GM19467 (cell line): Measurements from ENCODE around the gene GPC1.
"Not testable (repeated sequence)": the region's sequence is repeated elsewhere in the genome, so short reads cannot be mapped to it uniquely, and the experiment has no call there.

ENCODE experiments used
- ATAC-seq: cut with Tn5 transposase; IDR thresholded peaks from one replicate; pipeline ENCODE4 v1.9.1; 2021; ENCODE audit warnings: mild to moderate bottlenecking, moderate library complexity; ENCODE audit not compliant: unreplicated experiment

Gene GPC1

DNA sequence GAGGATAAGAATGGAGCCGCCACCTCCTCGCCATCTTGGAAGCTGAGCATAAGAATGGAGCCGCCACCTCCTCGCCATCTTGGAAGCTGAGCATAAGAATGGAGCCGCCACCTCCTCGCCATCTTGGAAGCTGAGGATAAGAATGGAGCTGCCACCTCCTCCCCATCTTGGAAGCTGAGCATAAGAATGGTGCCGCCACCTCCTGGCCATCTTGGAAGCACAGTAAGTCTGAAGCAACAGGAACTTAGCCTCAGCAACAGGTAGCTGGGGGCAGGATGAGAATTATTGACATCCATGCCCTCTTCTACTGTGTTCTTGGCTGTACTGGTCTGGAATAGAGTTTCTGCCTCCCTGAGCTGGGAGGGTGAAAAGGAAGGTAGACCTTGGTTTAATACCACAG, 61.6 kb downstream of the GPC1 start:
- ATAC-seq: not testable (repeated sequence)

DNA sequence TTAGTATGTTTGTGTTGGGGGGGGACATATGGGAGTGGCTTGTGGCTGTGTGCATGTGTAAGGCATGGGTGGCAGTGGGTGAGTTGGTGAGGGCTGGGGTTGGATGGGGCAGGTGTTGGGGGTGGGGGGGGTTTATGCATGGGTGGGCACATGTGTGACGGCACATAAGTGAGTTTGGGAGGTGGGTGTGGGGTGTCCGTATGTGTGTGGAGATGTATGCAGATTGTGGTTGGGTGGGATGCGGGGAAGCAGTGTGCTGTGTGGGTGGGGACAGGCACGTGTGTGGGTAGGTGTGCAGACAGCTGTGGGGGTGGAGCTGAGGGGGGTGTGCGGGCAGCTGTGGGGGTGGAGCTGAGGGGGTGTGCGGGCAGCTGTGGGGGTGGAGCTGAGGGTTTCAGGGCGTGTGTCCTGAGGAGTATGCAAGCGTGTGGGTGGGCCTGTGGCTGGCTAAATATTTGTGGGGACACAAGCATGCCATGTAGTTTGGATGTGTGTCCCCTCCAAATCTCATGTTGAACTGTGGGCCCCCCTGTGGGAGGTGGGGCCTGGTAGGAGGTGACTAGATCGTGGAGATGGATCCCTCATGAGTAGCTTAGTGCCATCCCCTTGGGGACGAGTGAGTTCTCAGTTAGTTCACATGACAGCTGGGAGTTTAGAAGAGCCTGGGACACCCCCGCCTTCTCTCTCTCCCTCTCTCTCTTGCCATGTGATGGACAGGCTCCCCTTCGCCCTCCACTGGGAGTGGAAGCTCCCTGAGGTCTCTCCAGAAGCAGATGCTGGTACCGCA, 62.9 kb downstream of the GPC1 start:
- no peak for ATAC-seq

DNA sequence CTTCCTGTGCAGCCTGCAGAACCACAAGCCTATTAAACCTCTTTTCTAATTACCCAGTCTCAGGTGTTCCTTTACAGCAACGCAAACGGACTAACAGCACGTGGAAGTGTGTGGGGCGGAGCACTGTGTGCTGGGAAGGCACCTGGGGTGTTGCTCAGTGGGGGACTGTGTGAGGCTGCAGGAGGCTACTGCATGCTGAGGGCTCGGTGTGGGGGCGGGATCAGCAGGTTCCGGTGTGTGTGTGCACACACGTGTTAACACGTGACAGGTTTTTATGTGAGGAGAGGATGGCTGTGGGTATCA, 63.4 kb downstream of the GPC1 start:
- ATAC-seq: no peak

DNA sequence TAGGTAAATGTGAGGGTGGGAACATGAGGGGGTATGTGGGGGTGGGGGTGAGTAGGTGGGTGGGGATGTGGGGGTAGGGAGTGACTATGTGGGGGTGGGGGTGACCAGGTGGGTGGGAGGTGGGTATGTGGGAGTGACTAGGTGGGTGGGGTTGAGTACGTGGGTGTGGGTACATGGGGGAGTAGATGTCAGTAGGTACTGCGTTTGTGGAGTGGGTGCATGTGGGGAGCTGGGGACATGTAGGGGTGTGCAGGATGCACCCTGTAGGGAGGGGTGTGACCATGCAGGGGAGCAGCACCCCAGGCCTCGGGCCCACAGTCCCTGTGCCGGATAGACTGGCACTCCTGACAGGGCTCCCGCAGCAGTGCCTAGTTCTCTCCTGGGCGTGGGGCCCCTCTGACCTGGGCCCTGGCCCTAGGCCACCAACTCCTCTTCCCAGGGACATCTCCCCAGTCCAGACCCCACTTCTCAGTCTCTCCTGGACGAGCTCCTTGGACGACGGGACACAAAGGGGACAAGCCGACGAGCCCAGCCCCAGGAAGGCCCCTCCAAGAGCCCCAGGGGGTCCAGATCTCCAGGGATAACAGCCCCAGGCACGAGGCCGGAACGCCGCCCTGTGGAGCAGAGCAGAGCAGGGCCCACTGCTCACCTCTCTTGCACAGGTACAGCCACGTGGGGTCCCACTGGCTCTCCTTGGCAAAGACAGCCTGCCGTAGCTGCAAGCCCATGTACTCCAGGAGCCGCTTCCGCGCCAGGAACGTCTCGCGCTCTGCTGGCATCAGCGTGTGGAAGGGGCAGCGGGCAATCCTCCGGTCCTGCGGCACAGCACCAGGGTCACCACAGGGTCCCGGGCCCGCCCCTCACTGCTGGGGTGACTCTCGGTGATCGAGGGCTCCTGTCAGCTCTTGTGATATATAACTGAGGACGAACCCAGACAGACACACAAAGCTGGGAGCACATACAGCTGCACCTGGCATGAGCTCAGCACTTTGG, 64.1 kb downstream of the GPC1 start:
- no peak for ATAC-seq

DNA sequence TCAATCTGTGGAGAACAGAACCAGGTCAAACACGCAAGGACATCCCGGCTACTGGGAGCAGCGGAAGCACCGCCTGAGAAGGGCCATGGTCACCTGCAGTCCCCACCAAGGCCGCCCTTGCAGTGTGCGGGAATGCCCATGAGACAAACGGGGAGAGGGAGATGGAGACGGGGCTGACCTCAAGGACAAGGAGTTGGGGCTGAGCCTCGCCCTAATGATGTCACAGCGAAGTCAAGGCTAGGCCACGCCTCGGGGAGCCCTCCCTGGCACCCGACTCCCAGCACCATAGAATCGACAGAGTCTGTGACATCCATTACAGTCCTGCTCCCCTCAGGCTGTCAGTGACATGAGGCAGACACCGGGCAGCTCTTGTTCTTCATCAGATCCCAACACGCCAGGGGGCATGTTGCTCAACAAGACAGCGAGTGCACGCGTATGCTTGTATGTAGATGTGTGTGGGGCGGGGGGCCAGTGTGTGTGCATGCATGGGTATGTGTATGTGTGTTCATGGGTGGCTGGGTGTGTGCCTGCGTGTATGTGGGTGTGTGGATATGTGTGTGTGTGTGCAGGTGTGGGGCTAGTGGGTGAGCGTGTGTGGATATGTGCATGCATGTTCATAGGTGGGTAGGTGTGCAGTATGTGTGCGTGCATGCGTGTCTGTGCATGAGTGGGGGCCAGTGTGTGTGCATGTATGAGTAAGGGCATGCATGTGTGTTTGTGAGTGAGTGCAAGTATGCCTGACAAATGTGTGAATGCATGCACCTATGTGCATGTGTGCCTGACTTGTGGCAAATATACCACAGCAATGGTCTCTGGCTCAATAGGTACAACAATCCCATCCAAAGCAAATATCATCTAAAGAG, 65.3 kb downstream of the GPC1 start:
- ATAC-seq: no peak

DNA sequence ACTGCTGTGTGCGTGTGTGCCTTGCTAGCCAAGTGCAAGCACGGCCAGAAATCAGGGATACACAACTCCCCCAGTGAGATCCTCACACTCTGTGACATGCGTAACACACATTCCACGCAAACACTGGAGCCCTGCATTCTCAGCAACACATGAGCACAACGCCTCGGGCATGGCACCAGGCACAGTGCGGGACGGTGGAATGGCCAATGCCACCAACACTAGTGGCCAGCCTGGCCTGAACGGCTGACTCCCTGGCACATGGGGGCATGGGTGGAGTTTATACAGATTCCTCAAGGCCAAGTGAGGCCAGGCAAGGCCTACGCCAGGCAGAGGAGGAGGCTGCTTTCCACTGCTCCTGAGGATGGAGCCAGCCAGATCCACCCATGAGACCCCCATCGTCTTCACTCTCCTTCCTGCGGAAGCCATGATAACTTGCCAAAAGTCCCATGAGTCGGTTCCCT, 66.1 kb downstream of the GPC1 start:
- no peak for ATAC-seq

DNA sequence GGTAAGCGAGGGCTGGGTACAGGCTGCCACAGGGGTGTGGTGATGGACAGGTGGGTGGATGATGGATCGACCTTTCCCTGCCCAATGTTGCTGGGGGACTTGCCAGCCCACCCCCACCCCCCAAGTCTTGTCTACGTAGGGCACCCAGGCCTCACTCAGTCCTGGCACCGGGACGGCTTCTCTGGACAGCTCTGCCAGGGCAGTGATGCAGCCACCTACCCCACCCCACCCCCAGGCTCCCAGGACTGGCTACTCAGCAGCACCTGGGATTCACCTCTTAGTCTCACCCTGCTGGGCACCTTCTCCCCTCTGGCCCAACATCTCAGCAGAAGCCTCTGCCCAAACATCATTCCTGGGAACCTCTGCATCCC, 66.6 kb downstream of the GPC1 start:
- ATAC-seq: no peak

DNA sequence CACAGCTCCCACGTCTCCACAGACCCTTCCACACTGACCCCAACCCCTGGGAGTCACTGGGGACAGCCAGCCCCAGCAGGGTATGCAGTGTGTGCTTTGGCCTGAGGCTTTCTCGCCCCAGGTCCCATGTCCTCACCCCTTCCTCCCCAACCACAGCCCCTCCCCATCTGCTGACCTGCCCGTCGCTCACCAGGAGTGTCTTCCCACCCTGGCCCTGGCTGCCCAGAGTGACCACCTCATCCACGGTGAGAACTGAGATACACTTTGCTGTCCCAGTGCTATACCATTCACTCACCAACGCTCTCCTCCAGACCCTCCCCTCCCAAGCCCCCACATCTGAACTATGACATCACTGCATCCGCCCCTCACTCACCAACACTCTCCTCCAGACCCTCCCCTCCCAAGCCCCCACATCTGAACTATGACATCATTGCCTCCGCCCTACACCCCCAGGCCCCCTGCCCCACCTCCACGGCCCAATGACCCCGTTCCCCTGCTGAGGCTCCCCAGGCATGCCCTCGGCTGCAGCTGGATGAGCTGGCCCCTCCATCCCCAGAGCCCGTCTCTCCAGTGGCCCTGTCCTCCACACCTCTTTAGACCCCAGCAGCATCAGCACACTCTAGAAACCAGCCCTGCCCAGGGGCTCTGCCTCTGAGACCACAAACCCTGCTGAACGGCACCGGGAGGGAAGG, 67.1 kb downstream of the GPC1 start:
- no peak for ATAC-seq

DNA sequence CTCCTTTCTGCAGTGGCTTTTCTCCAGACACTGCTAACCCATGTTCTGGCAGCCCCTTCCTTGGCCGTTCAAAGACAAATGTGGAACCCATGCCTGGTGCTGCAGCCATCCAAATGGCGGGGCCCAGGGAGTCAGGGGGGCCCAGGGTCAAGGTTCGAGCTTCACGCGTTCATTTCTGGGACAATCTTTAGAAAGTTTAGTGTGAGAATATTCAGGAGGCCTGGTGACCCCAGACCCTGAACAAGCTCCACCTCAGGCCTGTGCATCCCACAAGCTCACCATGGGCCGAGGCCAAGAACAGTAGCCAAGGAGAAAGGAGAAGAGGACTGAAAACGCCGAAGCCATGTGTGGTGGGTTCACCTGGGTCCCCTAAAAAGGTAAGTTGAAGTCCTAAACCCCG, 67.9 kb downstream of the GPC1 start:
- no peak for ATAC-seq

DNA sequence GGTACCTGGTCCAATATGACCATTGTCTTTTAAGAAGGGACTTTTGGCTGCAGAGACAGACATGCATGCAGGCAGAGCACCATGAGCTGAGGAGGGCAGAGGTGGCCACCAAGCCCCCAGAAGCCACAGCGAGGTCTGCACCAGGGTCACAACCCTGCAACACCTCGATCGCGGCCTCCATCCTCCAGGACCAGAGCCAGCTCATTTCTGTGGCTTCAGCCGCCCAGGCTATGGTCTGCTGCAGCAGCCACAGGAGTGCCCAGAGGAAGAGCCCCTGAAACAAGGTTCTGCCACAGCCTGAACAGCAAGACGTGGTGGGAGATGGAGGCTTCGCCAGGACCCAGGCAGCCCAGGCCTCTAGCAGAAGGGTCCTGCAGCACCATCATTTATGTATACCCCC, 68.4 kb downstream of the GPC1 start:
- ATAC-seq: no peak

DNA sequence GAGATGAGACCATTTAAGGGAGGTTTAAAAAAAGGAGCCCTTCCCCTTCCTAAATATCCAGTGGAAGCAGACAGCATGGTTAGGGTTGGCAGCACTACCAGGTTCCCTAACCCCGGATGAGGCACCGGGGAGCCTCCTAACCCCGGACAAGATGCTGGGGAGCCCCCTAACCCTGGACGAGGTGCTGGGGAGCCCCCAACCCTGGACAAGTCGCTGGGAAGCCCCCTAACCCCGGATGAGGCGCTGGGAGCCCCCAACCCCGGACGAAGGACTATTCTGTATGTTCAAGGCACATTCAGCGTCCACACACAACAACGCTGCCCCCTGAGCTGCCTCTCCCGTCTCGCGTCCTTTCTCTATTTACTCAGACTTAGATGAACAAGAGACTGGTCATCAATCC, 70.4 kb downstream of the GPC1 start:
- no peak for ATAC-seq

DNA sequence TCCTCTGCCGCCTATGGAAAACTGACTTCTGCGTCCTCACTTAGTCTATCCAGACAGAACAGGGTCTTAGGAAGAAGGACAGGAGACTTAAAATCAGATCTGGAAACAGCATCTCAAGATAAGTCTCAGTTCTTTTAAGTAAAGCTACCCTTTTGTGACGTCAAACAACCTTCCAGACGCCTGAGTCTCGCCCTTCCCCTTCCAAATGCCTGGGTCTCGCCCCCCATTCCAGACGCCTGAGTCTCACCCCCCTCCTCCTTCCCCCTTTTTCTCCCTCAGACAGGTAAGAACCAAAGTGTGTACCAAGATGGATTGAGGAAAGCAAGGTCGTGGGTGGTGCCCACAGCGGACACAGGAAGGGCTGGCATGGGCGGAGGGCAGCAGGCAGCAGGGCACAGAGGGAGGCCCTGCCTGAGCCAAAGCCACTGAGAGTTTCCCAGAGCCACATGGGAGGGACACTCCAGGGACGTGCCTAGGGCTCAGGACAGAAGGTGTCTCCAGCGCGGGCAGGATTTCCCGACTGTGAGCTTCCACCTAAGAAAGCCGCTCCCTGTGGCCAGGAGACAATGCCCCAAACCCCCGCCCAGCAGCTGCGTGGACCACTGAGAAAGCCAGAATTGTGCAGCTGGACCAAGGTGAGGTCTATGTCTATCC, 71.1 kb downstream of the GPC1 start:
- ATAC-seq: no peak

DNA sequence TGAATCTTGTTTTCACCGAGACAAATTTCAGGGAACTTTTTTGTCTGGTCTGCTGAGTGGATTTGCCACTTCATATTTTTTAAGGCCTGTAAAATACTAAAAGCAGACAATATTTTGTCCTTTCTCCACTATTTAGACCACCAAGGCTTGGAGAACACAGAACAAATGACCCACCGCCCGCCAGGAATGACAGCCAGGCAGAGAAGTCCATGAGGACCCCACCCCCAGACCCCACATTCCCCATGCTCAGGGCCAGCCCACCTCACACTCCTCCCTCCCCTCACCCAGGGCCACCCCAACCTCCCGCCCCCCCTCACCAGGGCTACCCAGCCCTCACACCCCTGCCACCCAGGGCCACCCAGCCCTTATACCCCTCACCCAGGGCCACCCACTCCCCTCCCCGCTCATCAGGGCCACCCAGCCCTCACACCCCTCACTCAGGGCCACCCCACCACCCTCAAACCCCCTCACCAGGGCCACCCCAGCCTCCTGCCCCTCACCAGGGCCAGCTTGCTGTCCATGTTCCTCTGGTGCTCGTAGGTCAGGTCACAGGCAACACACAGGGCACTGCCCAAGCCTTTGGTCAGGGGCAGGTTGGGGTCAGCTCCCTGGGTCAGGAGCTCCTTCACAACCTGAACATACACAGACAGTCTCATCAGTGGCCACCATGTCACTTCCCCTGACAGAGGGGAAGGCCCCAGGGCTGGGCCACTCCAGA, 71.8 kb downstream of the GPC1 start:
- no peak for ATAC-seq

DNA sequence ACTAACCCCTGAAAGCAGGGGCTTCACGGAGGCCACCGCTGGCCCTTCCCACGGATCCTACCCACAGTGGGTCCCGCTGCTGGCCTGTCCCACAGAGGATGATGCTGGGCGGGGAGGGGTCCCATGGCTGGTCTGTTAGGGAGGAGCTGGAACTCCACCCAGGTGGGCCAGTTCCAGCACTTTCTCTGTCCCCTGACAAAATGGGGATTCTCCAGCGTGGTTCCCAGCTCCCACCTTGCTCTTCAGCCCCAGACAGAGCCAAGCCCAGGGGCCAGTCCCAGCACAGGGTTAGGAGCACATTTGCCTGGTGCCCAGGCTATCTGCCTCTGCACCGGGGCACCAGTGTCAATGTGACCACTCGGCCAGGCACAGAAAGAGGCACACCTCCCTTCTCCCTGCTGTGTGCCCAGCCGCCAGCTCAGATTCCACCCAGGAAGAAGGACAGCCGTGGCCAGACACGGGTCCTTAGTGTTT, 72.4 kb downstream of the GPC1 start:
- ATAC-seq: no peak

DNA sequence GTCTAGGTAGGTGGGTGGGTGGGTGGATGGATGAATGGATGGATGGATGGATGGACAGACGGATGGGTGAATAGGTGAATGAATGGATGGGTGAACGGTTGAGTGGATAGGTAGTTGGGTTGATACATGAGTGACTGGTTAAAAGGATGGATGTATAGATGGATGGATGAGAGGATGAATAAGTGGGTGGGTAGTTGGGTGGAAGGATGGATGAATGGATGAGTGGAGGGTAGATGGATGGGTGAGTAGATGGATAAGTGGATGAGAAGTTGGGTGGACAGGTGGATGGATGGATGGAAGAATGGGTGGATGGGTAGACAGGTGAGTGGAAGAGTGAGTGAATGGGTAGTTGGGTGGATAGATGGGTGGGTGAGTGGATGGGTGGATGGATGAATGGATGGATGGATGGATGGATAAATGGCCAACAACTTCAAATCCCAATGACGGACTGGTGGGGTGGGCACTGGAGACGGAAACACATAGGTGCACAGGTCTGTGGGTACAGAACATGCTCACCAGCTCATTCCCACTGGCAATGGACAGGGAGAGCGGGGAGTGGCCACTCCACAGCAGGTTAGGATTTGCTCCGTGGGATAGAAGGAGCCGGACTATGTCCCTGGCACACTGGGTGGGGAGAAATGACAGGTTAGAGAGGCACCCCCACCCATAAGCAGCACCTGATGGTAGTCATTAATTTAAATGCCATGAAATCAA, 73.5 kb downstream of the GPC1 start:
- ATAC-seq: no peak

DNA sequence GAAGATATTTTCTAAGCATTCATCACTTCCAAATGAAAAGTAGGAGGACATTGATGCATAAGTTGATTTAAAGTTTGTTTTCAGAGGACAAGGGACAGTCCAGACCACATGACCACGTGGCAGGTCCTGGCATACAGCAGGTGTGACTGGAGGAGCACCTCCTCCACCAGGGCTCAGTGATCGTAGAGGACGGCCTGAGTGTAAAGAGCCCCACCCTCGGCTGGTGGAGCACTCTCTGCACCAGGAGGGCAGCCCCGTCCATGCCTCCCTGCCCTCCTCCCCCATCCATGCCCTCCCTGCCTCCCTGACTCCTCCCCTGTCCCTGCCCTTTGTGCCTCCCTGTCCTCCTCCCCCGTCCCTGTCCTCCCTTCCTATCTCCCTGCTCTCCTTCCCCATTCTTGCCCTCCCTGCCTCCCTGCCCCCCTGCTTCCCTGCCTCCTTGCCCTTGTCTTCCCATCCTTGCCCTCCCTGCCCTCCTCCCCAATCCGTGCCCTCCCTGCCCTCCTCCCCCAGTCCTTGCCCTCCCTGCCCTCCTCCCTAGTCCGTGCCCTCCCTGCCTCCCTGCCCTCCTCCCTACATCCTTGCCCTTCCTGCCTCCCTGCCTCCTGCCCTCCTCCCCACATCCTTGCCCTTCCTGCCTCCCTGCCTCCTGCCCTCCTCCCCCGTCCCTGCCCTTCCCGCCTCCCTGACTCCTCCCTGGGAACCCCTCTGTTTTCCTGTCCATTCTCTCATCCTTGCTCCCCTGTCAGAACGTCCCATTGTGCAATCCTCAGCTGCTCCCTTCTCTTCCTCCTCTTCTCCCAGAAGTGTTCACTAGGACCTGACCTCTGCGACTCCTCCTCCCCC, 74.4 kb downstream of the GPC1 start:
- ATAC-seq: no peak

DNA sequence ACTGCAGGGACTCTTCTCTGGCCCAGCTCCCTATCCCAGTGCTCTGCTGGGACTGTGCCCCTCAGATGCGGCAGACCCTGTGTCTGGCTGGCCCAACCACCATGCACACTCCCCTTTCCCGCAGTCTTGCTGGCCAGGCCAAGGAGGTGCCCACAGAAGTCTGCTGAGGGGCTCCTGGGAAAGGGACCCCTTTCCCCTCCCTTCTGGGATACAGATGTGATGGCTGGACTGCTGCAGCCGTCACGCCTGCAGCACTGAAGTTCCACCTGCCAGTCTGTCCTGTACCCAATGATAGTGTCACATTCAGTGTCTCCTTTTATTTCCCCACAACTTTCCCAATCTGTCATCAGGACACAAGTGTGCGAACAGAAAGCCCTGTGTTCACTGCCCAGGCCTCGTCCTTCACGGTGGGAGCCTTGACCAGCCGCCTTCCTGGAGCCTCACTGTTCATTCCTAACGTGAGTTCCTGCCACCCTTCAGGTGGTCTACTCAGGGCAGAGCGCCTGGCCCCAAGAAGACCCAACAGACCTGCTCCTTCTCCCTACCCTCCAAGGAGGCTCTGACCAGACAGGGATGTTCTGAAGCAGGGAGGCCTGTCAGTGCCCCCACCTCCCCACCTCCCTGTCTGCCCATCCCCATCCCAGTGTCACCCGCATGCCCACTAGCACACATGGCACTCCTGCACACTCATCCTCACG, 75.2 kb downstream of the GPC1 start:
- no peak for ATAC-seq
